Prostate gland (tissue), 2 donors: Measurements from ENCODE around the gene FFAR3.

ENCODE experiments used
- CTCF ChIP-seq, 4 experiments: fragments of 200-600 bp in 2 of 4; fragments of 450-650 bp in 2 of 4; sonication (generic) in 2 of 4; IDR thresholded peaks; 1 replicate in 3 of 4; 2 replicates in 1 of 4; pipeline ENCODE4 v1.5.1; 2016 to 2019; ENCODE audit warnings: antibody characterized with exemption in 4 of 4, mild to moderate bottlenecking in 2 of 4, moderate library complexity in 2 of 4
- POLR2A ChIP-seq: fragments of 450-650 bp; IDR thresholded peaks from one replicate; pipeline ENCODE4 v1.6.1; 2016; ENCODE audit warnings: antibody characterized with exemption, mild to moderate bottlenecking

- TF ChIP-seq POLR2A (no peak), CTCF (IDR thresholded peaks at IDR 0.05) (no peak)
Measured at GRCh38 chr19:35398570-35398969, 40.3 kb downstream of the FFAR3 start.
